WTC11 (cell line): Measurements from ENCODE around the gene MT1F. TPM values are rescaled to one million over a fixed set of nuclear protein-coding genes. Genes with fewer than 3 reads are reported as not detected.
A peak's percentile ranks its signal among the peaks of the same experiment; 100 is the strongest.
"Not testable (repeated sequence)": the region's sequence is repeated elsewhere in the genome, so short reads cannot be mapped to it uniquely, and the experiment has no call there.

Source experiments
- ATAC-seq: fragments of 200-7000 bp; cut with Tn5 transposase; 2 replicates; pipeline ENCODE4 v1.10.0; 2021; ENCODE audit warnings: mild to moderate bottlenecking, moderate library complexity
- CTCF ChIA-PET: fragments of 300-600 bp; sonication (Branson Sonifier 250); formaldehyde crosslinking; loops from one replicate; lab custom pipeline; 2021; ENCODE audit warnings: antibody characterized with exemption; lab: Charles Lee
- POLR2A ChIA-PET: fragments of 350-600 bp; sonication (Branson Sonifier 250); formaldehyde crosslinking; loops from one replicate; lab custom pipeline; 2021; ENCODE audit warnings: antibody characterized with exemption; lab: Charles Lee
- DNase-seq: peaks from one replicate; pipeline ENCODE4 v3.0.0; 2021; ENCODE audit warnings: low spot score
- H3K27ac Mint-ChIP-seq: 2 replicates; pipeline ENCODE4 v1.8.0; 2021; ENCODE audit warnings: mixed read lengths
- H3K27me3 Mint-ChIP-seq: 2 replicates; pipeline ENCODE4 v1.8.0; 2021; ENCODE audit warnings: low read depth, mild to moderate bottlenecking, moderate library complexity, mixed read lengths
- H3K36me3 Mint-ChIP-seq: 2 replicates; pipeline ENCODE4 v1.8.0; 2021; ENCODE audit warnings: mixed read lengths
- H3K4me1 Mint-ChIP-seq: 2 replicates; pipeline ENCODE4 v1.8.0; 2022; ENCODE audit warnings: mixed read lengths
- H3K4me3 Mint-ChIP-seq: 2 replicates; pipeline ENCODE4 v1.8.0; 2021; ENCODE audit warnings: mild to moderate bottlenecking, moderate library complexity, mixed read lengths
- H3K9me3 Mint-ChIP-seq: 2 replicates; pipeline ENCODE4 v1.8.0; 2021; ENCODE audit warnings: mixed read lengths
- ATF1 ChIP-seq: sonication (generic); formaldehyde crosslinking; IDR thresholded peaks from 2 replicates; pipeline ENCODE4 v1.8.1; 2023; ENCODE audit warnings: mild to moderate bottlenecking, moderate library complexity, missing genetic modification reagents
- CREM ChIP-seq: sonication (generic); formaldehyde crosslinking; IDR thresholded peaks from 2 replicates; pipeline ENCODE4 v1.8.1; 2022; ENCODE audit warnings: mild to moderate bottlenecking, missing genetic modification reagents, moderate library complexity
- EMX1 ChIP-seq: fragments of 250-450 bp; sonication (Bioruptor Pico); IDR thresholded peaks from 2 replicates; pipeline ENCODE4 v1.8.0; 2021; ENCODE audit warnings: mild to moderate bottlenecking
- IRF2 ChIP-seq: sonication (generic); formaldehyde crosslinking; IDR thresholded peaks from 2 replicates; pipeline ENCODE4 v1.8.0; 2022; ENCODE audit warnings: low read depth, missing genetic modification reagents, borderline replicate concordance
- SOX15 ChIP-seq: fragments of 250-450 bp; sonication (Bioruptor Pico); IDR thresholded peaks from 2 replicates; pipeline ENCODE4 v1.9.0; 2021; ENCODE audit warnings: mild to moderate bottlenecking
- ZNF121 ChIP-seq: sonication (generic); formaldehyde crosslinking; IDR thresholded peaks from 2 replicates; pipeline ENCODE4 v1.8.0; 2023; ENCODE audit warnings: missing genetic modification reagents
- ZNF416 ChIP-seq: fragments of 250-450 bp; sonication (Bioruptor Pico); IDR thresholded peaks from 2 replicates; pipeline ENCODE4 v1.9.0; 2021; ENCODE audit warnings: mild to moderate bottlenecking, inconsistent platforms
- total RNA-seq: library from RNA; stranded (reverse); gene quantifications from 3 replicates; pipeline ENCODE4 v1.2.3, GENCODE V29; 2021
- TF ChIP-seq, protein P1 (sequence below): sonication (generic); formaldehyde crosslinking; IDR thresholded peaks from 2 replicates; pipeline ENCODE4 v1.8.1; 2023; ENCODE audit warnings: mild to moderate bottlenecking, missing genetic modification reagents, borderline replicate concordance
- TF ChIP-seq, protein P2 (sequence below): sonication (generic); formaldehyde crosslinking; conservative IDR thresholded peaks from 2 replicates; pipeline ENCODE4 v1.8.1; 2023; ENCODE audit warnings: mild to moderate bottlenecking, low read depth, missing genetic modification reagents, moderate library complexity
- TF ChIP-seq, protein P3 (sequence below): sonication (generic); formaldehyde crosslinking; IDR thresholded peaks from 2 replicates; pipeline ENCODE4 v1.8.0; 2022; ENCODE audit warnings: mild to moderate bottlenecking, missing genetic modification reagents
- TF ChIP-seq, protein P4 (sequence below): fragments of 250-450 bp; sonication (Bioruptor Pico); IDR thresholded peaks from 2 replicates; pipeline ENCODE4 v1.9.0; 2021; ENCODE audit warnings: moderate library complexity, mild to moderate bottlenecking, inconsistent platforms, borderline replicate concordance

MT1F gene
- total RNA-seq, 1 experiment from 2014 or later = 58.2 TPM

DNA sequence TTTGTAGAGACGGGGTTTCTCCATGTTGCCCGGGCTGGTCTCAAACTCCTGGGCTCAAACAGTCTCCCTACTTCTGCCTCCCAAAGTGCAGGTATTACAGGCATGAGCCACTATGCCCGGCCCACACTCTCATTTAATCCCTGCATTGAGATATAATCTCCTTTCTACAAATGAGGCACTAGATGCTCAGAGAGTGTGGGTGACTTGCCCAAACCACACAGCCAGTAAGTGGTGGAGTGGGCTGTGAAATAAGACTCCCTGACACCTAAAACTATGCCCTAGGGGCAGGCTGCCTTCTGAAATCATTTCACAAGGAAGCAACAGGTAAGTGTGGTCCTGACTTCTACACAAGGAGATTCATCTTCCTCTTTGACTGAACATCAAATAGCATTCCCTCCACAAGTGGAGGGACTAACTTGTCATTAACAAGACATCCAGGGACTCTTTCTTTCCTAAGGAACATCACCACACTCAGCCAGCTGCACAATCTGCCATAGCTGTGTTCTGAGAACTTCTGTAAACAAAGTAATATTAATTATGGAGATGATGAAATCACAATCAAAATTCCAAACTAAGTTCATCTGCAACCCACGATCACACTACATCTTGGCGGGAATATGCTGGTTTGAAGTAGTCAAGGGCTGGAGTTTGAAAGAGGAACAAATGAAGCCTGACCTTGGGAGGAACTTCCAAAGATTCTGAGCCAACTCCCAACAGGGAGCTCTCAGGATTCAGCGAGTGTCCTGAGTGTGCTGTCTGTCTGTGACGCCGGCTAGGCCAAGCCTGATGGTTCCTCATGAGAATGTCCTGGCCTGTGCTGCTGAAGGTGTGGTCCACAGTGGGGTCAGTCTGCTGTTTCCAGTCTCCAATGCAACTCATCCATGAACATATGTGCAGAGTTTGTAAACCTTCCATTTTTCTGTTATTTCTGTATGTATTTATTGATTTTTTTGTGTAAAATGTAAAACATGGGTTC, 7.8 kb downstream of the MT1F start:
- peaks cover 100% of the 10 kb centered on the region for H3K27me3 Mint-ChIP-seq
- not testable (repeated sequence) for ATAC-seq, H3K27ac Mint-ChIP-seq

DNA sequence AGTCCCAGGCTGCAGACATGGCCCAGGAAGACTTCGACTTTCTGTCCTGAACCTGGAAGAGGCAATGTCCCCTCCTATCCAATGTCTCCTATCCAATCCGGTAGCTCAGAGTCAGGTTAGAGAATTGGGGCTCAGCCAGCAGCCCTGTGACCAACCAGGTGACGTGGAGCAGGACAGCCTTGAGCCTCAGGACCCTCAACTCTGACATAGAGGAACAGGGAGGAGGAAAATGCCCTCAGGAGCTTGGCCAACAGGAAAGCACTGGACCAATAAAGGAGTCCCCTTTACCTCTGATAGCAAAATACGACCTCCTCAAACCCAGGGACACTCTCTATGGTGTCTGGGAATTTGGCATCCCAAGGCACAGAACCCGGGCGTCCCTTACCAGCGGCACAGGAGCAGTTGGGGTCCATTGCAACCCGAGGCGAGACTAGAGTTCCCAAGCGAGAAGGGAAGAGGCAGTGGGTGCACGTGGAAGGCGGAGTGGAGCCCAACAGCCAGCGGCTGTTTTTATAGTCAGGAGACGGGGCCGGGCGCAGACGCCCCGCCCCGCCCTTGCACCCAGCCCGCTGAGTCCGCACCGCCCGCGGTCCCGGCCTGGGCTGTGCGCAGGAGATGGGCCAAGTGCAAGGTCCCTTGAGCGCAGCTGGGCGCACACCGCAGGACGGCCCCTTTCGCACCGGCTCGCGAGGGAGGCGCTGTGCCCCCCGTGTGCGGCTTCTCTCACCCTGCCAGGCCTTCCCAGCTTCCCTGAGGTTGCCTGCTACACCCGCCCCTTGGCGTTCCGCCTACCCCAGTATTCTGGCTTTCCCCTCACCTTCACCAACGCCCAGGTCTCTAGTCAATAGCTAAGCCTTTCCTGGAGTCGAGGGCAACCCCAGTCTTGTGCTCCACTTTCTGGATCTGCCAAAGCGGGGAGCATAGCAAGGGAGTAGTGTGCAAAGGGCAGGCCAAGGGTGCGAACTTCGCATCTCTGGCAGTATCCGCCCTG, 10.1 kb downstream of the MT1F start, which contains the start of gene MT1G:
Gene MT1G (minus strand): TSS at position 485 of the 991 bp plus-strand sequence. CDS start 72 bp downstream, at position 413.
- DNase-seq (peak; percentile 65), ATAC-seq (peak; percentile 60)
- TF ChIP-seq ZNF121 (CRISPR knock-in tag) = no peak
- no peak for TF ChIP-seq ZNF416
- TF ChIP-seq, protein P1, sequence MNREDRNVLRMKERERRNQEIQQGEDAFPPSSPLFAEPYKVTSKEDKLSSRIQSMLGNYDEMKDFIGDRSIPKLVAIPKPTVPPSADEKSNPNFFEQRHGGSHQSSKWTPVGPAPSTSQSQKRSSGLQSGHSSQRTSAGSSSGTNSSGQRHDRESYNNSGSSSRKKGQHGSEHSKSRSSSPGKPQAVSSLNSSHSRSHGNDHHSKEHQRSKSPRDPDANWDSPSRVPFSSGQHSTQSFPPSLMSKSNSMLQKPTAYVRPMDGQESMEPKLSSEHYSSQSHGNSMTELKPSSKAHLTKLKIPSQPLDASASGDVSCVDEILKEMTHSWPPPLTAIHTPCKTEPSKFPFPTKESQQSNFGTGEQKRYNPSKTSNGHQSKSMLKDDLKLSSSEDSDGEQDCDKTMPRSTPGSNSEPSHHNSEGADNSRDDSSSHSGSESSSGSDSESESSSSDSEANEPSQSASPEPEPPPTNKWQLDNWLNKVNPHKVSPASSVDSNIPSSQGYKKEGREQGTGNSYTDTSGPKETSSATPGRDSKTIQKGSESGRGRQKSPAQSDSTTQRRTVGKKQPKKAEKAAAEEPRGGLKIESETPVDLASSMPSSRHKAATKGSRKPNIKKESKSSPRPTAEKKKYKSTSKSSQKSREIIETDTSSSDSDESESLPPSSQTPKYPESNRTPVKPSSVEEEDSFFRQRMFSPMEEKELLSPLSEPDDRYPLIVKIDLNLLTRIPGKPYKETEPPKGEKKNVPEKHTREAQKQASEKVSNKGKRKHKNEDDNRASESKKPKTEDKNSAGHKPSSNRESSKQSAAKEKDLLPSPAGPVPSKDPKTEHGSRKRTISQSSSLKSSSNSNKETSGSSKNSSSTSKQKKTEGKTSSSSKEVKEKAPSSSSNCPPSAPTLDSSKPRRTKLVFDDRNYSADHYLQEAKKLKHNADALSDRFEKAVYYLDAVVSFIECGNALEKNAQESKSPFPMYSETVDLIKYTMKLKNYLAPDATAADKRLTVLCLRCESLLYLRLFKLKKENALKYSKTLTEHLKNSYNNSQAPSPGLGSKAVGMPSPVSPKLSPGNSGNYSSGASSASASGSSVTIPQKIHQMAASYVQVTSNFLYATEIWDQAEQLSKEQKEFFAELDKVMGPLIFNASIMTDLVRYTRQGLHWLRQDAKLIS (CRISPR knock-in tag) = peak; percentile 81; the same call in 1 of the 2 replicates
- TF ChIP-seq, protein P2, sequence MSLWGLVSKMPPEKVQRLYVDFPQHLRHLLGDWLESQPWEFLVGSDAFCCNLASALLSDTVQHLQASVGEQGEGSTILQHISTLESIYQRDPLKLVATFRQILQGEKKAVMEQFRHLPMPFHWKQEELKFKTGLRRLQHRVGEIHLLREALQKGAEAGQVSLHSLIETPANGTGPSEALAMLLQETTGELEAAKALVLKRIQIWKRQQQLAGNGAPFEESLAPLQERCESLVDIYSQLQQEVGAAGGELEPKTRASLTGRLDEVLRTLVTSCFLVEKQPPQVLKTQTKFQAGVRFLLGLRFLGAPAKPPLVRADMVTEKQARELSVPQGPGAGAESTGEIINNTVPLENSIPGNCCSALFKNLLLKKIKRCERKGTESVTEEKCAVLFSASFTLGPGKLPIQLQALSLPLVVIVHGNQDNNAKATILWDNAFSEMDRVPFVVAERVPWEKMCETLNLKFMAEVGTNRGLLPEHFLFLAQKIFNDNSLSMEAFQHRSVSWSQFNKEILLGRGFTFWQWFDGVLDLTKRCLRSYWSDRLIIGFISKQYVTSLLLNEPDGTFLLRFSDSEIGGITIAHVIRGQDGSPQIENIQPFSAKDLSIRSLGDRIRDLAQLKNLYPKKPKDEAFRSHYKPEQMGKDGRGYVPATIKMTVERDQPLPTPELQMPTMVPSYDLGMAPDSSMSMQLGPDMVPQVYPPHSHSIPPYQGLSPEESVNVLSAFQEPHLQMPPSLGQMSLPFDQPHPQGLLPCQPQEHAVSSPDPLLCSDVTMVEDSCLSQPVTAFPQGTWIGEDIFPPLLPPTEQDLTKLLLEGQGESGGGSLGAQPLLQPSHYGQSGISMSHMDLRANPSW = no peak
- TF ChIP-seq, protein P3, sequence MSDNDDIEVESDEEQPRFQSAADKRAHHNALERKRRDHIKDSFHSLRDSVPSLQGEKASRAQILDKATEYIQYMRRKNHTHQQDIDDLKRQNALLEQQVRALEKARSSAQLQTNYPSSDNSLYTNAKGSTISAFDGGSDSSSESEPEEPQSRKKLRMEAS (CRISPR knock-in tag) = peak; percentile 75
- TF ChIP-seq, protein P4, sequence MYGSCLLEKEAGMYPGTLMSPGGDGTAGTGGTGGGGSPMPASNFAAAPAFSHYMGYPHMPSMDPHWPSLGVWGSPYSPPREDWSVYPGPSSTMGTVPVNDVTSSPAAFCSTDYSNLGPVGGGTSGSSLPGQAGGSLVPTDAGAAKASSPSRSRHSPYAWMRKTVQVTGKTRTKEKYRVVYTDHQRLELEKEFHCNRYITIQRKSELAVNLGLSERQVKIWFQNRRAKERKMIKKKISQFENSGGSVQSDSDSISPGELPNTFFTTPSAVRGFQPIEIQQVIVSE = no peak
- no peak for TF ChIP-seq CREM (CRISPR knock-in tag)
- TF ChIP-seq EMX1 (CRISPR knock-in tag) = 0 out of 2 replicates have a peak, but pooled peaks have one; percentile 12
- no peak for TF ChIP-seq IRF2
- TF ChIP-seq ATF1 (CRISPR knock-in tag) = no peak
- no peak for TF ChIP-seq SOX15 (CRISPR knock-in tag)
- TF ChIP-seq, all 79 proteins: peak for 3
- H3K27me3 Mint-ChIP-seq = peaks cover 100% of the 10 kb centered on the region
- H3K9me3 Mint-ChIP-seq = no peaks in the 10 kb centered on the region
- H3K4me3 Mint-ChIP-seq = peak within 1 kb of the TSS; percentile 74
- no peaks in the 10 kb centered on the region for H3K36me3 Mint-ChIP-seq
- POLR2A ChIA-PET = interaction anchor here (1.5 to 3.4 kb wide), 6 partner anchors 8 to 60 kb away, joined by 4 to 46 read pairs (median 18); partner anchors contain the start of genes MT1E, MT1X and MT2A
- CTCF ChIA-PET = interaction anchor here (0.5 to 3.6 kb wide), 8 partner anchors 8 to 502 kb away, joined by 3 to 24 read pairs (median 4); no protein-coding TSS in a partner anchor
- H3K4me1 Mint-ChIP-seq = peaks cover 44% of the 10 kb centered on the region
- no peak within 1 kb of the TSS for H3K27ac Mint-ChIP-seq

More for the DNA sequence above, 7.8 kb downstream of the MT1F start:
- not testable (repeated sequence) for DNase-seq, H3K36me3 Mint-ChIP-seq, H3K4me3 Mint-ChIP-seq, H3K9me3 Mint-ChIP-seq
- ChIA-PET CTCF (interaction anchor here (1.1 kb wide), 1 partner anchor 36 kb away, joined by 3 read pairs; no protein-coding TSS in a partner anchor), POLR2A (interaction anchor here (1.0 to 1.4 kb wide), 2 partner anchors 39 to 55 kb away, joined by 3 to 4 read pairs; partner anchors contain the start of gene MT1E)
- H3K4me1 Mint-ChIP-seq = peaks cover 45% of the 10 kb centered on the region
